WTC11 (cell line): ENCODE measurements around the gene EFCAB8. TPM values are rescaled to one million over a fixed set of nuclear protein-coding genes. Genes with fewer than 3 reads are reported as not detected.

Source experiments
- ATAC-seq: fragments of 200-7000 bp; cut with Tn5 transposase; 2 replicates; pipeline ENCODE4 v1.10.0; 2021; ENCODE audit warnings: mild to moderate bottlenecking, moderate library complexity
- CTCF ChIA-PET: fragments of 300-600 bp; sonication (Branson Sonifier 250); formaldehyde crosslinking; loops from one replicate; lab custom pipeline; 2021; ENCODE audit warnings: antibody characterized with exemption; lab: Charles Lee
- POLR2A ChIA-PET: fragments of 350-600 bp; sonication (Branson Sonifier 250); formaldehyde crosslinking; loops from one replicate; lab custom pipeline; 2021; ENCODE audit warnings: antibody characterized with exemption; lab: Charles Lee
- DNase-seq: peaks from one replicate; pipeline ENCODE4 v3.0.0; 2021; ENCODE audit warnings: low spot score
- H3K27ac Mint-ChIP-seq: 2 replicates; pipeline ENCODE4 v1.8.0; 2021; ENCODE audit warnings: mixed read lengths
- H3K27me3 Mint-ChIP-seq: 2 replicates; pipeline ENCODE4 v1.8.0; 2021; ENCODE audit warnings: low read depth, mild to moderate bottlenecking, moderate library complexity, mixed read lengths
- H3K36me3 Mint-ChIP-seq: 2 replicates; pipeline ENCODE4 v1.8.0; 2021; ENCODE audit warnings: mixed read lengths
- H3K4me1 Mint-ChIP-seq: 2 replicates; pipeline ENCODE4 v1.8.0; 2022; ENCODE audit warnings: mixed read lengths
- H3K4me3 Mint-ChIP-seq: 2 replicates; pipeline ENCODE4 v1.8.0; 2021; ENCODE audit warnings: mild to moderate bottlenecking, moderate library complexity, mixed read lengths
- H3K9me3 Mint-ChIP-seq: 2 replicates; pipeline ENCODE4 v1.8.0; 2021; ENCODE audit warnings: mixed read lengths
- AR ChIP-seq: fragments of 250-450 bp; sonication (Bioruptor Pico); IDR thresholded peaks from 2 replicates; pipeline ENCODE4 v1.9.0; 2021; ENCODE audit warnings: mild to moderate bottlenecking
- ATF1 ChIP-seq: sonication (generic); formaldehyde crosslinking; IDR thresholded peaks from 2 replicates; pipeline ENCODE4 v1.8.1; 2023; ENCODE audit warnings: mild to moderate bottlenecking, moderate library complexity, missing genetic modification reagents
- ATF6 ChIP-seq: sonication (generic); formaldehyde crosslinking; IDR thresholded peaks from 2 replicates; pipeline ENCODE4 v1.8.1; 2023; ENCODE audit warnings: mild to moderate bottlenecking, missing genetic modification reagents
- CBFB ChIP-seq: sonication (generic); formaldehyde crosslinking; IDR thresholded peaks from 2 replicates; pipeline ENCODE4 v1.8.1; 2022; ENCODE audit warnings: mild to moderate bottlenecking, low read depth, missing genetic modification reagents
- E2F1 ChIP-seq: sonication (generic); formaldehyde crosslinking; IDR thresholded peaks from 2 replicates; pipeline ENCODE4 v1.8.0; 2022; ENCODE audit warnings: mild to moderate bottlenecking, missing genetic modification reagents
- EMX1 ChIP-seq: fragments of 250-450 bp; sonication (Bioruptor Pico); IDR thresholded peaks from 2 replicates; pipeline ENCODE4 v1.8.0; 2021; ENCODE audit warnings: mild to moderate bottlenecking
- ESRRA ChIP-seq: sonication (generic); formaldehyde crosslinking; IDR thresholded peaks from 2 replicates; pipeline ENCODE4 v1.8.1; 2022; ENCODE audit warnings: mild to moderate bottlenecking, missing genetic modification reagents, borderline replicate concordance
- IRF2 ChIP-seq: sonication (generic); formaldehyde crosslinking; IDR thresholded peaks from 2 replicates; pipeline ENCODE4 v1.8.0; 2022; ENCODE audit warnings: low read depth, missing genetic modification reagents, borderline replicate concordance
- MAX ChIP-seq: sonication (generic); formaldehyde crosslinking; IDR thresholded peaks from 2 replicates; pipeline ENCODE4 v1.8.0; 2022; ENCODE audit warnings: mild to moderate bottlenecking, missing genetic modification reagents
- MYBL2 ChIP-seq: sonication (generic); formaldehyde crosslinking; IDR thresholded peaks from 2 replicates; pipeline ENCODE4 v1.8.1; 2023; ENCODE audit warnings: mild to moderate bottlenecking, moderate library complexity, missing genetic modification reagents
- NFE2L1 ChIP-seq: sonication (generic); formaldehyde crosslinking; IDR thresholded peaks from 2 replicates; pipeline ENCODE4 v1.8.1; 2023; ENCODE audit warnings: missing genetic modification reagents
- SP1 ChIP-seq: sonication (generic); formaldehyde crosslinking; conservative IDR thresholded peaks from 2 replicates; pipeline ENCODE4 v1.8.1; 2022; ENCODE audit warnings: missing genetic modification reagents
- USF1 ChIP-seq: sonication (generic); formaldehyde crosslinking; IDR thresholded peaks from 2 replicates; pipeline ENCODE4 v1.8.0; 2022; ENCODE audit warnings: mild to moderate bottlenecking, missing genetic modification reagents
- ZNF396 ChIP-seq: fragments of 250-450 bp; sonication (Bioruptor Pico); IDR thresholded peaks from 2 replicates; pipeline ENCODE4 v1.8.0; 2021; ENCODE audit warnings: mild to moderate bottlenecking, moderate library complexity, borderline replicate concordance
- ZNF425 ChIP-seq: fragments of 250-450 bp; sonication (Bioruptor Pico); conservative IDR thresholded peaks from 2 replicates; pipeline ENCODE4 v1.9.0; 2021; ENCODE audit warnings: mild to moderate bottlenecking
- ZNF512 ChIP-seq: sonication (generic); formaldehyde crosslinking; IDR thresholded peaks from 2 replicates; pipeline ENCODE4 v1.8.1; 2022; ENCODE audit warnings: missing genetic modification reagents, borderline replicate concordance
- total RNA-seq: library from RNA; stranded (reverse); gene quantifications from 3 replicates; pipeline ENCODE4 v1.2.3, GENCODE V29; 2021

EFCAB8 gene
- total RNA-seq, 1 experiment from 2014 or later, result 0.17 TPM

- no peaks in the 10 kb centered on the region for H3K27me3 Mint-ChIP-seq
- H3K4me3 Mint-ChIP-seq, result no peak overlapping the region
- no peak overlapping the region for H3K27ac Mint-ChIP-seq
- ATAC-seq (no peak), DNase-seq (no peak)
- H3K36me3 Mint-ChIP-seq, result no peaks in the 10 kb centered on the region
- POLR2A ChIA-PET, result no interaction called here
- CTCF ChIA-PET, result interaction anchor here (1.4 to 3.5 kb wide), 3 partner anchors 12 to 113 kb away, joined by 3 to 15 read pairs (median 4); no protein-coding TSS in a partner anchor
- no peak for TF ChIP-seq ZNF396 (CRISPR knock-in tag)
- TF ChIP-seq AR, result no peak
- TF ChIP-seq ZNF425 (CRISPR knock-in tag), result no peak
- TF ChIP-seq IRF2, result no peak
- TF ChIP-seq ATF1 (CRISPR knock-in tag), result no peak
- no peak for TF ChIP-seq USF1 (CRISPR knock-in tag)
- no peak for TF ChIP-seq MAX (CRISPR knock-in tag)
- no peak for TF ChIP-seq NFE2L1
- TF ChIP-seq SP1 (CRISPR knock-in tag), result no peak
- TF ChIP-seq EMX1 (CRISPR knock-in tag), result no peak
- TF ChIP-seq ESRRA (CRISPR knock-in tag), result no peak
- no peaks in the 10 kb centered on the region for H3K9me3 Mint-ChIP-seq
- 0 out of 2 replicates have a peak, but pooled peaks cover 7% of the 10 kb centered on the region for H3K4me1 Mint-ChIP-seq
Measured at GRCh38 chr20:32982617-32983458, 124.1 kb downstream of the EFCAB8 start.

GRCh38 chr20:32983459-32984112 is 124.9 kb downstream of the EFCAB8 start:
- Mint-ChIP-seq H3K27ac (no peak overlapping the region), H3K36me3 (no peaks in the 10 kb centered on the region), H3K9me3 (no peaks in the 10 kb centered on the region), H3K4me1 (0 out of 2 replicates have a peak, but pooled peaks cover 4% of the 10 kb centered on the region), H3K27me3 (no peaks in the 10 kb centered on the region), H3K4me3 (no peak overlapping the region)
- DNase-seq (no peak), ATAC-seq (no peak)
- CTCF ChIA-PET, result interaction anchor here (0.6 to 3.5 kb wide), 5 partner anchors 12 to 316 kb away, joined by 3 to 15 read pairs (median 4); no protein-coding TSS in a partner anchor
- POLR2A ChIA-PET, result no interaction called here
- TF ChIP-seq E2F1, result no peak
- TF ChIP-seq ZNF512 (CRISPR knock-in tag), result no peak
- no peak for TF ChIP-seq ATF6 (CRISPR knock-in tag)
- no peak for TF ChIP-seq CBFB (CRISPR knock-in tag)
- TF ChIP-seq MYBL2 (CRISPR knock-in tag), result no peak
- no peak for TF ChIP-seq AR
